NCI-H345 (cell line): ENCODE measurements around the gene PPP1R13L.
A peak's percentile ranks its signal among the peaks of the same experiment; 100 is the strongest.
"Not testable (repeated sequence)": the region's sequence is repeated elsewhere in the genome, so short reads cannot be mapped to it uniquely, and the experiment has no call there.

Experiments used
- DNase-seq: peaks from one replicate; lab custom pipeline; 2025; lab: John Stamatoyannopoulos, UW

PPP1R13L gene

GRCh38 chr19:45429896-45430295 lies 25.0 kb upstream of the PPP1R13L start:
- not testable (repeated sequence) for DNase-seq

GRCh38 chr19:45428384-45429231 lies 23.7 kb upstream of the PPP1R13L start:
- DNase-seq, result no peak

DNA sequence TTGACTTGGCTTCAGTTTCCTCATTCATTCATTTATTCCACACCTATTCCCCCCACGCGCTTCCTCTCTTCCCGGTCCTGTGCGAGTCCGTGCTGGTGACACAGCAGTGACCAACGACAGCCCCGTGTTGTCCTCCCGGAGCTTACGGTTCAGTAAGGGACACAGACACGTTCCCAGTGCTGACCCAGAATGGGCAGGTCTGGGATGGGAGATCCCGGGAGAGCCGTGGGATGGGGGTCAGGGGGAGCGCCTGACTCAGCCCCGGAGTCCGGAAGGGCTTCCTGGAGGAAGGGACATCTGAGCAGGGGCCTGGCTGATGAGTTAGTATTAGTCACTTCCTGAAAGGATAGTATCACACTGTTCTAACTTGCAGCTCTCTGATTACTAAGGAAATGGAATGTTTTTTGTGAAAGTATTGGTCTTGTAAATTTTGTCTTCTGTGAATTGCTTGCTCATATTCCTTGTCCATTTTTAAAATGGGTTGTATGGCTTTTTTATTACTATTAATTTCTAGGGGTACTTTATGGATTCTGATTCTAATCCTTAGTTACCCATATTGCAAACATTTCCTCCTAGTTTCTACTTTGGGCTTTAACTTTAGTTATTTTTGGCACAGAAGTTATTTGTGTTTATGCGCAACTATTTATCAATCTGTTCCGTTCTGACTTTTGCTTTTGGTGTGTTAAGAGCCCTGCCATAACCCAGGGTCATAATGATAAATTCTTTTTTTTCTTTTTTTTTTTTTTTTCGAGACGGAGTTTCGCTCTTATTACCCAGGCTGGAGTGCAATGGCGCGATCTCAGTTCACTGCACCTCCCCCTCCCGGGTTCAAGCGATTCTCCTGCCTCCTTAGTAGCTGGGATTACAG lies 19.6 kb upstream of the PPP1R13L start:
- DNase-seq, result no peak

DNA sequence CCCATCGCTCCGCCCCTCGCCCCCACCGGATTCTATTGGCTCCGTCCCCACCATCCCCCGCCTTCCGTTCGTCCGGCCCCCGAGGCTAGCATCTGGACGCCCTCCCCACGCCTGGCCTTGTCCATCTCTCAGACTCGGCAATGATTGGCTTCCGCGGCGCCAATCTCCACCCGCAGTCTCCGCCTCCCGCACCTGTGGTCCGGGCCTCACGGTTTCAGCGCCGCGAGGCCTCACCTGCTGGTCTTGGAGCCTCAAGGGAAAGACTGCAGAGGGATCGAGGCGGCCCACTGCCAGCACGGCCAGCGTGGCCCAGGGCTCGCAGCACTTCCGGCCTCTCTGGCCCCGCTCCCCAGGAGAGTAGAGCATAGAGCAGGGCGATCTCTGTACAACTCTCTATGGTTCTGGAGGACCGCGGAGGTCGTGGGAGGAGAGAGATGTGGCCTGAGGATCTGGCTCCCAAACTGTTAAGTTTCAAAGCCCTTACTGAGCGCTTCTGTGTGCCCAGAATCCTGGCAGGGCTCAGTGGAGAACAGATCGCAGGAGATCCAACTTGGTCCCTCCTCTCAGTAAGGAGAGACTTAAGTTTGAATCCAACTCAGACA lies 18.8 kb upstream of the PPP1R13L start, which contains the start of gene ERCC1:
Gene ERCC1, minus strand, starts transcription at position 329 of the 602 bp plus-strand sequence. CDS start 543 bp downstream, outside the sequence.
- peak; percentile 95 for DNase-seq

GRCh38 chr19:45423033-45423588 lies 18.2 kb upstream of the PPP1R13L start:
- no peak for DNase-seq

DNA sequence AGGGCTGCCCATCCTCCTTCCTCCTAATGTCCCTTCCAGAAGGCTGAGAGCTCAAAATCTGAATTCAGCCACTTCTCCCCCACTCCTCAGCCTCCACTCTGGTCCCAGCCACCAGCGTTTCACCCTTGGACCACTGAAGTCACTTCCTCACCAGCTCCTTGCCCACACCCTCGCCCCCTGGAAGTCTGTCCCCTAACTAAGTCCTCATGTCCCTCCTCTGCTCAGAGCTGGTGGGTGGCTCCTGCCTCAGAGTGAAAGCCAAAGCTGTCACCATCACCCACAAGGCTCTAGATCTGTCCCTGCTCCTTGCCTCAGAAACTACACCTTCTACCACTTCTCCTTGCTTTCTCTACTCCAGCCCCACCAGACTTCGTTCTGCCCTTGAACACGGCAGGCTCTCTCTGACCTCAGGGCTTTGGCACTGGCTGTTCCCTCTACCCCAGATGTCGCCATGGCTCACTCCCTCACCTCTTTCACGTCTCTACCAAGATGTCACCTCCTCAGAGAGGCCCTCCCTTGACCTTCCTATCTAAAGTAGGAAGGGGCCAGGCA lies 17.2 kb upstream of the PPP1R13L start:
- no peak for DNase-seq

- no peak for DNase-seq
Measured at GRCh38 chr19:45420871-45421270, 16.0 kb upstream of the PPP1R13L start.

DNA sequence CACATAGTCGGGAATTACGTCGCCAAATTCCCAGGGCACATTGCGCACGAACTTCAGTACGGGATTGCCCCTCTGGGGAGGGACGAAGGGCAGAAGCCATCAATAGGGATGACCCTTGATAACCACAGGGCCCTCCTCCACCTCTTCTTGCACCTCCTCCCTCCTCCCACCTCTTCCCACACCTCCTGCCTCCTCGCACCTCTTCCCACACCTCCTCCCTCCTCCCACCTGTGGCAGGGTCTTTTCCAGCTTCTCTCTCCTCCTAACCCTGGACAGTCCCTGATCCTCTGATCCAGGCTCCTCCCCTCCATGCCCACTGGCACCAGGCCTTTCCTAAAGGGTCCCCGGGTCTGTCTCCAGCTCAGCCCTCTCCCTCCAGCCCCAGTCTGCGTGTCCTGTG lies 15.5 kb upstream of the PPP1R13L start:
- DNase-seq, result no peak

DNA sequence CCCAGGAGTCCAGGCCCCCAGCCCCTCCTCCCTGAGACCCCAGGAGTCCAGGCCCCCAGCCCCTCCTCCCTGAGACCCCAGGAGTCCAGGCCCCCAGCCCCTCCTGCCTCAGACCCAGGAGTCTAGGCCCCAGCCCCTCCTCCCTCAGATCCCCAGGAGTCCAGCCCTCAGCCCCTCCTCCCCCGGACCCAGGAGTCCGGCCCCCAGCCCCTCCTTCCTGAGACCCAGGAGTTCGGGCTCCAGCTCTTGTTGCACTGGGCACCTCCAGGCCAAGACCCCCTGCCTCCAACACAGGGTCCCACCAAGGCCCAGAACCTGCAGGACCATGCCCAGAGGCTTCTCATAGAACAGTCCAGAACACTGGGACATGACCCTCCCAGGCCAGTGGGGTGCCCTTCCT lies 15.0 kb upstream of the PPP1R13L start:
- DNase-seq, result no peak

GRCh38 chr19:45419396-45419795 lies 14.5 kb upstream of the PPP1R13L start:
- DNase-seq, result no peak

DNA sequence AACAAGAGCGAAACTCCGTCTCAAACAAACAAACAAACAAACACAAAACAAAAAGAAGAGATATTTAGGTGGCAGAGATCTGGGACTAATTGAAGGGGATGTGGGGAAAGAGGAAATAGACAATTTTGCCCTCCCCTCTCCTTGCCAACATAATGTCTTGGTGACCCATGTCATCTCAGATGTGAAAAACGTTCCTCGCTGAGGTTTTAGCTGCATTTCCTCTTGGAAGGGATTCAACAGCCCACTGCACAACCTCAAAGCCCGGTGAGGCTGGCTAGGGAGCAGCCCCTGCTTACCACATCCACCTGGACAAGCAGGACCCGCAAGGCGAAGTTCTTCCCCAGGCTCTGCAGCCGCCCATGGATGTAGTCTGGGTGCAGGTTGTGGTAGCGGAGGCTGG lies 13.9 kb upstream of the PPP1R13L start:
- no peak for DNase-seq

- no peak for DNase-seq
Measured at GRCh38 chr19:45417151-45417550, 12.3 kb upstream of the PPP1R13L start.

GRCh38 chr19:45414468-45414867 lies 9.6 kb upstream of the PPP1R13L start:
- no peak for DNase-seq

GRCh38 chr19:45413497-45413896 lies 8.6 kb upstream of the PPP1R13L start:
- DNase-seq, result no peak

DNA sequence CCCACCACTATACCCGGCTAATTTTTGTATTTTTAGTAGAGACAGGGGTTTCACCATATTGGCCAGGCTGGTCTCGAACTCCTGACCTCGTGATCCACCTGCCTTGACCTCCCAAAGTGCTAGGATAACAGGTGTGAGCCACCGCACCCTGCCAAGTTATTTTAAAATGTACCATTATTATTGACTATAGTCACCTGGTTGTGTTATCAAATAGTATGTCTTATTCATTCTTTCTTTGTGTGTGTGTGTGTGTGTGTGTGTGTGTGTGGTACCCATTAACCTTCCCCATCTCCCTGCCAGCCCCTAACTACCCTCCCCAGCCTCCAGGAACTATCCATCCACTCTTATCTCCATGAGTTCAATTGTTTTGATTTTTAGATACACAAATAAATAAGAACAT lies 5.5 kb upstream of the PPP1R13L start:
- DNase-seq, result not testable (repeated sequence)

GRCh38 chr19:45409557-45409920 lies 4.7 kb upstream of the PPP1R13L start:
- DNase-seq, result no peak

DNA sequence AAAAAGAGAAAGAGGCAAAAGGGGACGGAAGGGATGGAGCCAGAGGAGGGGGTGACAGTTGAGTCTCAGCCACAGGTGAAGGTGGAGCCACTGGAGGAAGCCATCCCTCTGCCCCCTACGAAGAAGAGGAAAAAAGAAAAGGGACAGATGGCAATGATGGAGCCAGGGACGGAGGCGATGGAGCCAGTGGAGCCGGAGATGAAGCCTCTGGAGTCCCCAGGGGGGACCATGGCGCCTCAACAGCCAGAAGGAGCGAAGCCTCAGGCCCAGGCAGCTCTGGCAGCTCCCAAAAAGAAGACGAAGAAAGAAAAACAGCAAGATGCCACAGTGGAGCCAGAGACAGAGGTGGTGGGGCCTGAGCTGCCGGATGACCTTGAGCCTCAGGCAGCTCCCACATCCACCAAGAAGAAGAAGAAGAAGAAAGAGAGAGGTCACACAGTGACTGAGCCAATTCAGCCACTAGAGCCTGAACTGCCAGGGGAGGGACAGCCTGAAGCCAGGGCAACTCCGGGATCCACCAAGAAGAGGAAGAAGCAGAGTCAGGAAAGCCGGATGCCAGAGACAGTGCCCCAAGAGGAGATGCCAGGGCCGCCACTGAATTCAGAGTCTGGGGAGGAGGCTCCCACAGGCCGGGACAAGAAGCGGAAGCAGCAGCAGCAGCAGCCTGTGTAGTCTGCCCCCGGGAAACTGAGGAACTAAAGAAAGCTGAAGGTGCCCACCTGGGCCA lies 4.1 kb upstream of the PPP1R13L start:
- no peak for DNase-seq

DNA sequence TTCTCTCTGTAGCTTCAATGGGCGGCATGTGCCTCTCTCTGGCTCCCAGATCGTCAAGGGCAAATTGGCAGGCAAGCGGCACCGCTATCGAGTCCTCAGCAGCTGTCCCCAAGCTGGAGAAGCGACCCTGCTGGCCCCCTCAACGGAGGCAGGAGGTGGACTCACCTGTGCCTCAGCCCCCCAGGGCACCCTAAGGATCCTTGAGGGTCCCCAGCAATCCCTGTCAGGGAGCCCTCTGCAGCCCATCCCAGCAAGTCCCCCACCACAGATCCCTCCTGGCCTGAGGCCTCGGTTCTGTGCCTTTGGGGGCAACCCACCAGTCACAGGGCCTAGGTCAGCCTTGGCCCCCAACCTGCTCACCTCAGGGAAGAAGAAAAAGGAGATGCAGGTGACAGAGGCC lies 3.3 kb upstream of the PPP1R13L start:
- DNase-seq, result no peak

- not testable (repeated sequence) for DNase-seq
Measured at GRCh38 chr19:45407585-45407984, 2.7 kb upstream of the PPP1R13L start.

GRCh38 chr19:45407091-45407375 lies 2.2 kb upstream of the PPP1R13L start:
- DNase-seq, result no peak
